K562 (cell line): ENCODE results near the gene SLC33A1. TPM values are rescaled to one million over a fixed set of nuclear protein-coding genes. Genes with fewer than 3 reads are reported as not detected.

Source experiments
- ATAC-seq: fragments of 200-7000 bp; cut with Tn5 transposase; 3 replicates; pipeline ENCODE4 v1.9.1; 2020; ENCODE audit warnings: moderate library complexity
- BruUV-seq: library from RNA; stranded (reverse); fragments of 400-500 nt; replicated peaks from 2 replicates; lab custom pipeline; 2021; lab: Mats Ljungman, UMichigan
- CTCF ChIA-PET: fragments of 300-600 bp; formaldehyde crosslinking; extraction: SDS; loops from one replicate; lab custom pipeline; 2021; ENCODE audit warnings: low intra/inter-chr PET ratio; lab: Yijun Ruan, JAX
- POLR2A ChIA-PET: fragments of 300-600, 350-650 bp; sonication (Branson Sonifier 250); formaldehyde crosslinking; extraction: SDS; loops from one replicate; lab custom pipeline; 2021; ENCODE audit warnings: antibody characterized with exemption, inconsistent platforms; lab: Yijun Ruan, JAX
- DNase-seq, 4 experiments: peaks; one replicate each; pipeline versions ENCODE4 v3.0.0 to v3.0.0-alpha.2; 2011 to 2018; ENCODE audit warnings: low spot score in 3 of 4, mixed read lengths in 3 of 4; ENCODE audit errors: extremely low read depth in 1 of 4
- FAIRE-seq: peaks from 2 replicates; lab custom pipeline; 2011; peaks lifted over from hg19 to GRCh38; lab: Jason Lieb, UNC
- H2AFZ ChIP-seq: 2 replicates; pipeline ENCODE4 v1.6.0; 2011; ENCODE audit warnings: low read depth, low read length, control low read depth, inconsistent platforms
- H3K27ac ChIP-seq: fragments of 200-600 bp; 3 replicates; pipeline ENCODE4 v1.8.0; 2011; ENCODE audit warnings: low read depth, mild to moderate bottlenecking, control low read depth, inconsistent platforms, low read length, moderate library complexity, mixed read lengths; ENCODE audit errors: extremely low read depth
- H3K27me3 ChIP-seq, 2 experiments: fragments of 300-600 bp in 1 of 2; 2 replicates in 1 of 2; 3 replicates in 1 of 2; pipeline versions ENCODE4 v1.6.0 to v1.8.0; 2011; ENCODE audit warnings: inconsistent platforms in 2 of 2, low read length in 2 of 2, mild to moderate bottlenecking in 1 of 2, mixed read lengths in 1 of 2, moderate library complexity in 1 of 2; ENCODE audit not compliant: control insufficient read depth in 2 of 2, insufficient read depth in 2 of 2
- H3K36me3 ChIP-seq: fragments of 300-600 bp; 3 replicates; pipeline ENCODE4 v1.8.0; 2011; ENCODE audit warnings: mild to moderate bottlenecking, low read length, inconsistent platforms; ENCODE audit not compliant: control insufficient read depth, insufficient read depth
- H3K4me1 ChIP-seq, 2 experiments: fragments of 200-600 bp in 1 of 2; replicated peaks in 1 of 2; 2 replicates in 1 of 2; 3 replicates in 1 of 2; pipeline versions ENCODE4 v1.5.1 to v1.8.0; 2011; ENCODE audit warnings: inconsistent platforms in 2 of 2, low read length in 2 of 2, mild to moderate bottlenecking in 1 of 2, mixed read lengths in 1 of 2, moderate library complexity in 1 of 2; ENCODE audit not compliant: control insufficient read depth in 2 of 2, insufficient read depth in 2 of 2
- H3K4me2 ChIP-seq: 2 replicates; pipeline ENCODE4 v1.6.1; 2011; ENCODE audit warnings: low read length, control low read depth, inconsistent platforms, mixed read lengths; ENCODE audit not compliant: insufficient read depth
- H3K4me3 ChIP-seq: fragments of 200-600 bp; sonication (generic), shearing (Covaris generic); 2 replicates; pipeline ENCODE4 v1.5.1; 2016; ENCODE audit warnings: control low read depth, inconsistent platforms
- H3K79me2 ChIP-seq: fragments of 200-600 bp; 3 replicates; pipeline ENCODE4 v1.8.0; 2011; ENCODE audit warnings: low read length, inconsistent platforms; ENCODE audit not compliant: control insufficient read depth, insufficient read depth
- H3K9ac ChIP-seq, 2 experiments: 2 replicates each; pipeline versions ENCODE4 v1.6.0 to v1.6.1; 2011; ENCODE audit warnings: low read depth in 2 of 2, low read length in 2 of 2, control low read depth in 1 of 2, inconsistent platforms in 1 of 2, mild to moderate bottlenecking in 1 of 2, mixed read lengths in 1 of 2; ENCODE audit not compliant: insufficient read depth in 1 of 2
- H3K9me1 ChIP-seq: one replicate; pipeline ENCODE4 v1.6.0; 2011; ENCODE audit warnings: inconsistent platforms, mild to moderate bottlenecking, low read length, moderate library complexity; ENCODE audit not compliant: control insufficient read depth, insufficient read depth
- H3K9me3 ChIP-seq: replicated peaks from 2 replicates; pipeline ENCODE4 v1.5.1; 2011; ENCODE audit warnings: low read depth, low read length, inconsistent platforms; ENCODE audit not compliant: control insufficient read depth, insufficient read depth
- H4K20me1 ChIP-seq: replicated peaks from 2 replicates; pipeline ENCODE4 v1.6.1; 2011; ENCODE audit warnings: low read length, inconsistent platforms, mixed read lengths; ENCODE audit not compliant: control insufficient read depth, insufficient read depth
- LEF1 ChIP-seq: fragments of 450-650 bp; IDR thresholded peaks from 2 replicates; pipeline ENCODE4 v1.6.1; 2016; ENCODE audit warnings: mild to moderate bottlenecking
- RBFOX2 ChIP-seq: fragments of 200-400 bp; formaldehyde crosslinking; IDR thresholded peaks from 2 replicates; pipeline ENCODE4 v1.6.1; 2017; ENCODE audit warnings: low read depth, mild to moderate bottlenecking, low read length, moderate library complexity
- RBM17 ChIP-seq: fragments of 200-400 bp; formaldehyde crosslinking; IDR thresholded peaks from 2 replicates; pipeline ENCODE4 v1.6.1; 2017; ENCODE audit warnings: low read depth, mild to moderate bottlenecking, low read length, borderline replicate concordance
- RUNX1 ChIP-seq: sonication (generic); IDR thresholded peaks from 2 replicates; pipeline ENCODE4 v1.6.1; 2016; ENCODE audit warnings: antibody characterized with exemption, low read depth
- SAFB2 ChIP-seq: fragments of 200-400 bp; formaldehyde crosslinking; IDR thresholded peaks from 2 replicates; pipeline ENCODE4 v1.6.1; 2018; ENCODE audit warnings: borderline replicate concordance, low read length, low read depth, moderate library complexity; ENCODE audit not compliant: severe bottlenecking
- TRIM24 ChIP-seq, 2 experiments: fragments of 450-650 bp; IDR thresholded peaks; 2 replicates each; pipeline ENCODE4 v1.6.1; 2016
- ZKSCAN1 ChIP-seq: fragments of 150-350 bp; IDR thresholded peaks from 2 replicates; pipeline ENCODE4 v1.6.1; 2016; ENCODE audit warnings: low read depth, low read length
- WGBS: fragments of 100-300 bp; shearing (Covaris generic); methylation state at CpG from one replicate; pipeline ENCODE4 v1.1.6; 2016; ENCODE audit warnings: low coverage, mixed read lengths; ENCODE audit not compliant: insufficient coverage; ENCODE audit errors: missing lambda C conversion rate; 5-methylcytosine and 5-hydroxymethylcytosine counted together
- in situ Hi-C: fragments of 300-500 bp; cut with MboI; formaldehyde crosslinking; loops from 4 replicates; pipeline ENCODE4 v1.15.0; 2018; ENCODE audit warnings: inconsistent platforms, mixed read lengths
- intact Hi-C: fragments of 100-400 bp; cut with micrococcal nuclease; formaldehyde crosslinking; loops from 2 replicates; pipeline ENCODE4 v1.14.2; 2022
- polyA plus RNA-seq, 8 experiments: library from polyadenylated mRNA; depleted of rRNA in 4 of 8; stranded (reverse) in 5 of 8; unstranded in 3 of 8; fragments of >200 nt; fragmentation: Nextera tagmentation in 2 of 8; fragmentation: Illumina TruSeq in 1 of 8; extraction: Ambion mirVana in 2 of 8; extraction: Trizol in 1 of 8; gene quantifications; 2 replicates each; pipeline versions ENCODE4 v1.2.1 to v1.2.3, GENCODE V29; 2011 to 2014; ENCODE audit warnings: inconsistent platforms in 1 of 8, missing spikeins in 1 of 8
- total RNA-seq, 7 experiments: library from RNA; depleted of rRNA in 6 of 7; stranded (reverse); fragments of >200 nt in 6 of 7; fragmentation: Illumina TruSeq in 2 of 7; extraction: Trizol in 2 of 7; gene quantifications; 2 replicates each; pipeline versions ENCODE4 v1.2.1 to v1.2.3, GENCODE V29; 2011 to 2021; ENCODE audit warnings: low replicate concordance in 1 of 7
- TF ChIP-seq, protein P1 (sequence below): fragments of 250-450 bp; sonication (Bioruptor Pico); IDR thresholded peaks from 2 replicates; pipeline ENCODE4 v1.5.0; 2021
- TF ChIP-seq, protein P2 (sequence below): fragments of 450-650 bp; formaldehyde crosslinking; IDR thresholded peaks from 2 replicates; pipeline ENCODE4 v1.4.0; 2022; ENCODE audit warnings: mild to moderate bottlenecking, moderate library complexity
- TF ChIP-seq, protein P3 (sequence below): fragments of 250-450 bp; sonication (Bioruptor Pico); IDR thresholded peaks from 2 replicates; pipeline ENCODE4 v1.4.0; 2020; ENCODE audit warnings: mild to moderate bottlenecking
- TF ChIP-seq, protein P4 (sequence below): fragments of 450-650 bp; formaldehyde crosslinking; IDR thresholded peaks from 2 replicates; pipeline ENCODE4 v1.4.0; 2020; ENCODE audit warnings: mild to moderate bottlenecking, moderate library complexity
- TF ChIP-seq, protein P5 (sequence below): fragments of 450-650 bp; IDR thresholded peaks from 2 replicates; pipeline ENCODE4 v1.6.1; 2018; ENCODE audit not compliant: partially characterized antibody

The SLC33A1 gene
- total and polyA plus RNA-seq, 9 of the 15 experiments (the other 6 are each of a cell fraction or from before 2014, with no cell fraction given), result 6.2 to 26.8 (median 19.6) TPM

DNA sequence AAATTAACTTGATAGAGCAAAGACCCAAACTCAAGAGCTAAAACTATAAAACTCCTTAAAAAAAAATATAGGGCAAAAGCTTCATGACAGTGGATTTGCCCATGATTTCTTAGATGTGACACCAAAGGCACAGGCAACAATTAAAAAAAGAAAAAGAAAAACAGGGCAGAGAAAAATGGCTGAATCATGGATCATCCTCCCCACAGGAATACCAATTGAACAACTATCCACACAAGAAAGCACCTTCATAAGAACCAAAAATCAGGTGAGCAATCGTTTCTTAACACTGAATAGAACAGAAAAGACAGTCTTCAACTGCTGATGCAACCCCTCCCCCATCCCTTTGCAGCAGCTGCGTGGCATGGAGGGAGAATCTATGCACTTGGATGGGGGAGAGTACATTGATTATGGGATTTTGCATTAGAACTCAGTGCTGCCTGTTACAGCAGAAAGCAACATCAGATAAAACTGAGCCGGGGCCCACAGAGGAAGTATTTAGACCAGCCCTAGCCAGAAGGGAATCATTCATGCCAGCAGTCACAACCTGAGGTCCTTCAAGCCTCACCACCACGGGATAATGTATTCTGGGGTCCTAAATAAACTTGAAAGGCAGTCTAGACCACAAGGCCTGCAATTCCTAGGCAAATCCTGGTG lies 63.8 kb downstream of the SLC33A1 start:
- no peaks in the 10 kb centered on the region for H3K27me3 ChIP-seq
- intact Hi-C loops (no loop called here), in situ Hi-C loops (no loop called here)
- H3K9me1 ChIP-seq, result no peaks in the 10 kb centered on the region
- H3K36me3 ChIP-seq, result peaks cover 14% of the 10 kb centered on the region; the same call in 2 of the 3 replicates
- peak overlapping the region; percentile 38; the same call in 1 of the 2 replicates for H3K4me2 ChIP-seq
- ATAC-seq (peak; percentile 71), FAIRE-seq (peak; percentile 81), DNase-seq (peak in 1 of 4 experiments; percentile 27)
- no TSS peak for BruUV-seq
- CTCF ChIA-PET, result no interaction called here
- peak overlapping the region; percentile 65; the same call in 2 of the 3 replicates for H3K27ac ChIP-seq
- no peaks in the 10 kb centered on the region; the same call in none of the 2 replicates for H3K9me3 ChIP-seq
- H3K4me3 ChIP-seq, result no peak overlapping the region
- POLR2A ChIA-PET, result interaction anchor here (2.1 kb wide), 1 partner anchor 15 kb away, joined by 12 read pairs; the partner anchor contains the start of gene C3orf33
- peaks cover 0 to 11% of the 10 kb centered on the region in 2 experiments; a peak in 3 of 5 replicates for H3K4me1 ChIP-seq
- 0 out of 4 replicates have a peak overlapping the region, but pooled peaks of 1 of the 2 experiments have one; percentile 8 for H3K9ac ChIP-seq
- 16% methylated on average over 4 of the region's 4 CpGs for WGBS
- no peak overlapping the region for H2AFZ ChIP-seq
- peaks cover 26% of the 10 kb centered on the region; the same call in 2 of the 3 replicates for H3K79me2 ChIP-seq
- no peaks in the 10 kb centered on the region for H4K20me1 ChIP-seq
- TF ChIP-seq, protein P1, sequence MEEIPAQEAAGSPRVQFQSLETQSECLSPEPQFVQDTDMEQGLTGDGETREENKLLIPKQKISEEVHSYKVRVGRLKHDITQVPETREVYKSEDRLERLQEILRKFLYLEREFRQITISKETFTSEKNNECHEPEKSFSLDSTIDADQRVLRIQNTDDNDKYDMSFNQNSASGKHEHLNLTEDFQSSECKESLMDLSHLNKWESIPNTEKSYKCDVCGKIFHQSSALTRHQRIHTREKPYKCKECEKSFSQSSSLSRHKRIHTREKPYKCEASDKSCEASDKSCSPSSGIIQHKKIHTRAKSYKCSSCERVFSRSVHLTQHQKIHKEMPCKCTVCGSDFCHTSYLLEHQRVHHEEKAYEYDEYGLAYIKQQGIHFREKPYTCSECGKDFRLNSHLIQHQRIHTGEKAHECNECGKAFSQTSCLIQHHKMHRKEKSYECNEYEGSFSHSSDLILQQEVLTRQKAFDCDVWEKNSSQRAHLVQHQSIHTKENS (CRISPR knock-in tag), result no peak
- TF ChIP-seq RBFOX2, result no peak
- no peak for TF ChIP-seq RBM17
- peak in 1 of 2 experiments; percentile 37; a peak in 2 of 4 replicates for TF ChIP-seq TRIM24 (IDR thresholded peaks at IDR 0.05)
- TF ChIP-seq SAFB2, result no peak
- TF ChIP-seq, protein P2, sequence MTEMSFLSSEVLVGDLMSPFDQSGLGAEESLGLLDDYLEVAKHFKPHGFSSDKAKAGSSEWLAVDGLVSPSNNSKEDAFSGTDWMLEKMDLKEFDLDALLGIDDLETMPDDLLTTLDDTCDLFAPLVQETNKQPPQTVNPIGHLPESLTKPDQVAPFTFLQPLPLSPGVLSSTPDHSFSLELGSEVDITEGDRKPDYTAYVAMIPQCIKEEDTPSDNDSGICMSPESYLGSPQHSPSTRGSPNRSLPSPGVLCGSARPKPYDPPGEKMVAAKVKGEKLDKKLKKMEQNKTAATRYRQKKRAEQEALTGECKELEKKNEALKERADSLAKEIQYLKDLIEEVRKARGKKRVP (CRISPR knock-in tag), result no peak
- no peak for TF ChIP-seq ZKSCAN1
- TF ChIP-seq LEF1, result no peak
- TF ChIP-seq, protein P3, sequence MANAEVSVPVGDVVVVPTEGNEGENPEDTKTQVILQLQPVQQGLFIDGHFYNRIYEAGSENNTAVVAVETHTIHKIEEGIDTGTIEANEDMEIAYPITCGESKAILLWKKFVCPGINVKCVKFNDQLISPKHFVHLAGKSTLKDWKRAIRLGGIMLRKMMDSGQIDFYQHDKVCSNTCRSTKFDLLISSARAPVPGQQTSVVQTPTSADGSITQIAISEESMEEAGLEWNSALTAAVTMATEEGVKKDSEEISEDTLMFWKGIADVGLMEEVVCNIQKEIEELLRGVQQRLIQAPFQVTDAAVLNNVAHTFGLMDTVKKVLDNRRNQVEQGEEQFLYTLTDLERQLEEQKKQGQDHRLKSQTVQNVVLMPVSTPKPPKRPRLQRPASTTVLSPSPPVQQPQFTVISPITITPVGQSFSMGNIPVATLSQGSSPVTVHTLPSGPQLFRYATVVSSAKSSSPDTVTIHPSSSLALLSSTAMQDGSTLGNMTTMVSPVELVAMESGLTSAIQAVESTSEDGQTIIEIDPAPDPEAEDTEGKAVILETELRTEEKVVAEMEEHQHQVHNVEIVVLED (CRISPR knock-in tag), result no peak
- TF ChIP-seq, protein P4, sequence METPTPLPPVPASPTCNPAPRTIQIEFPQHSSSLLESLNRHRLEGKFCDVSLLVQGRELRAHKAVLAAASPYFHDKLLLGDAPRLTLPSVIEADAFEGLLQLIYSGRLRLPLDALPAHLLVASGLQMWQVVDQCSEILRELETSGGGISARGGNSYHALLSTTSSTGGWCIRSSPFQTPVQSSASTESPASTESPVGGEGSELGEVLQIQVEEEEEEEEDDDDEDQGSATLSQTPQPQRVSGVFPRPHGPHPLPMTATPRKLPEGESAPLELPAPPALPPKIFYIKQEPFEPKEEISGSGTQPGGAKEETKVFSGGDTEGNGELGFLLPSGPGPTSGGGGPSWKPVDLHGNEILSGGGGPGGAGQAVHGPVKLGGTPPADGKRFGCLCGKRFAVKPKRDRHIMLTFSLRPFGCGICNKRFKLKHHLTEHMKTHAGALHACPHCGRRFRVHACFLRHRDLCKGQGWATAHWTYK (CRISPR knock-in tag), result no peak
- TF ChIP-seq RUNX1, result no peak
- TF ChIP-seq, protein P5, sequence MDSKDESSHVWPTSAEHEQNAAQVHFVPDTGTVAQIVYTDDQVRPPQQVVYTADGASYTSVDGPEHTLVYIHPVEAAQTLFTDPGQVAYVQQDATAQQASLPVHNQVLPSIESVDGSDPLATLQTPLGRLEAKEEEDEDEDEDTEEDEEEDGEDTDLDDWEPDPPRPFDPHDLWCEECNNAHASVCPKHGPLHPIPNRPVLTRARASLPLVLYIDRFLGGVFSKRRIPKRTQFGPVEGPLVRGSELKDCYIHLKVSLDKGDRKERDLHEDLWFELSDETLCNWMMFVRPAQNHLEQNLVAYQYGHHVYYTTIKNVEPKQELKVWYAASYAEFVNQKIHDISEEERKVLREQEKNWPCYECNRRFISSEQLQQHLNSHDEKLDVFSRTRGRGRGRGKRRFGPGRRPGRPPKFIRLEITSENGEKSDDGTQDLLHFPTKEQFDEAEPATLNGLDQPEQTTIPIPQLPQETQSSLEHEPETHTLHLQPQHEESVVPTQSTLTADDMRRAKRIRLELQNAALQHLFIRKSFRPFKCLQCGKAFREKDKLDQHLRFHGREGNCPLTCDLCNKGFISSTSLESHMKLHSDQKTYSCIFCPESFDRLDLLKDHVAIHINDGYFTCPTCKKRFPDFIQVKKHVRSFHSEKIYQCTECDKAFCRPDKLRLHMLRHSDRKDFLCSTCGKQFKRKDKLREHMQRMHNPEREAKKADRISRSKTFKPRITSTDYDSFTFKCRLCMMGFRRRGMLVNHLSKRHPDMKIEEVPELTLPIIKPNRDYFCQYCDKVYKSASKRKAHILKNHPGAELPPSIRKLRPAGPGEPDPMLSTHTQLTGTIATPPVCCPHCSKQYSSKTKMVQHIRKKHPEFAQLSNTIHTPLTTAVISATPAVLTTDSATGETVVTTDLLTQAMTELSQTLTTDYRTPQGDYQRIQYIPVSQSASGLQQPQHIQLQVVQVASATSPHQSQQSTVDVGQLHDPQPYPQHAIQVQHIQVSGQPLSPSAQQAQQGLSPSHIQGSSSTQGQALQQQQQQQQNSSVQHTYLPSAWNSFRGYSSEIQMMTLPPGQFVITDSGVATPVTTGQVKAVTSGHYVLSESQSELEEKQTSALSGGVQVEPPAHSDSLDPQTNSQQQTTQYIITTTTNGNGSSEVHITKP, result peak; percentile 70
